NCI-H460 (cell line): ENCODE data around the gene RAE1. TPM values are rescaled to one million over a fixed set of nuclear protein-coding genes. Genes with fewer than 3 reads are reported as not detected.

Experiments used
- DNase-seq: peaks from one replicate; pipeline ENCODE4 v3.0.0-alpha.2; 2016; ENCODE audit warnings: low read depth; ENCODE audit errors: extremely low read depth
- total RNA-seq: library from RNA; depleted of rRNA; stranded (reverse); fragments of >200 nt; shearing (Covaris generic); gene quantifications from 2 replicates; pipeline ENCODE4 v1.2.3, GENCODE V29; 2014

Gene RAE1
- total RNA-seq, 1 experiment from 2014 or later = 42.8 TPM

GRCh38 chr20:57396984-57397692 lies 46.1 kb downstream of the RAE1 start:
- DNase-seq = no peak

GRCh38 chr20:57397693-57398108 lies 46.6 kb downstream of the RAE1 start:
- DNase-seq = no peak

- DNase-seq = no peak
These were observed 47.3 kb downstream of the RAE1 start for GRCh38 chr20:57398231-57398821.

GRCh38 chr20:57398901-57399535 lies 48.0 kb downstream of the RAE1 start:
- no peak for DNase-seq

GRCh38 chr20:57399587-57400155 lies 48.6 kb downstream of the RAE1 start:
- DNase-seq = no peak

GRCh38 chr20:57400231-57400701 lies 49.2 kb downstream of the RAE1 start:
- no peak for DNase-seq

- no peak for DNase-seq
These were observed 49.9 kb downstream of the RAE1 start for GRCh38 chr20:57400821-57401564.

GRCh38 chr20:57401565-57401918 lies 50.5 kb downstream of the RAE1 start:
- DNase-seq = no peak

- DNase-seq = no peak
These were observed 51.4 kb downstream of the RAE1 start for GRCh38 chr20:57402206-57403125.

- DNase-seq = no peak
These were observed 52.2 kb downstream of the RAE1 start for GRCh38 chr20:57403216-57403615.

GRCh38 chr20:57404006-57404405 lies 53.0 kb downstream of the RAE1 start:
- DNase-seq = no peak

GRCh38 chr20:57404419-57405072 lies 53.5 kb downstream of the RAE1 start:
- no peak for DNase-seq

- no peak for DNase-seq
These were observed 54.4 kb downstream of the RAE1 start for GRCh38 chr20:57405236-57406016.

- DNase-seq = no peak
These were observed 56.5 kb downstream of the RAE1 start for GRCh38 chr20:57407541-57407956.

- no peak for DNase-seq
These were observed 57.1 kb downstream of the RAE1 start for GRCh38 chr20:57408131-57408530.

GRCh38 chr20:57408536-57409233 lies 57.6 kb downstream of the RAE1 start:
- no peak for DNase-seq

- no peak for DNase-seq
These were observed 58.2 kb downstream of the RAE1 start for GRCh38 chr20:57409316-57409671.
